ENCODE results near the gene NDUFA9. TPM values are rescaled to one million over a fixed set of nuclear protein-coding genes. Genes with fewer than 3 reads are reported as not detected.
A peak's percentile ranks its signal among the peaks of the same experiment; 100 is the strongest.

The NDUFA9 gene
- 10 to 100 TPM; 29.2 to 54.2 (median 38.1) TPM for total RNA-seq

GRCh38 chr12:4648501-4649357, at the start of gene NDUFA9, which contains the start of gene AKAP3:
Gene NDUFA9 (plus strand): TSS chr12:4649114. CDS start chr12:4649127, 13 bp downstream.
Gene AKAP3 (minus strand): TSS chr12:4649051. CDS start chr12:4638196, 10,855 bp downstream.
- Histone ChIP-seq H3K9me3 (no peaks in the 10 kb centered on the region), H3K4me1 (peaks cover 31% of the 10 kb centered on the region), H3K27me3 (no peaks in the 10 kb centered on the region), H3K36me3 (no peaks in the 10 kb centered on the region), H3K4me3 (peak within 1 kb of the TSS; percentile 88), H3K27ac (peak within 1 kb of the TSS; percentile 91)
- peak; percentile 85 to 86 for DNase-seq (ENCODE audit: low spot score in 2 of 2)
- under 1% methylated on average over 39 of the region's 39 CpGs for WGBS
- TF ChIP-seq POLR2AphosphoS5 (IDR thresholded peaks at IDR 0.05) (peak in 1 of 3 donors; percentile 88), CTCF (IDR thresholded peaks at IDR 0.05) (no peak), POLR2A (IDR thresholded peaks at IDR 0.05) (peak in 1 of 2 donors; percentile 56), EP300 (IDR thresholded peaks at IDR 0.05) (no peak)

GRCh38 chr12:4603421-4603820, 45.5 kb upstream of the NDUFA9 start:
- 74% methylated on average over 7 of the region's 7 CpGs for WGBS
- DNase-seq (ENCODE audit: low spot score in 2 of 2): no peak
- Histone ChIP-seq H3K4me1 (peaks cover 10% of the 10 kb centered on the region), H3K27me3 (no peaks in the 10 kb centered on the region), H3K9me3 (no peaks in the 10 kb centered on the region), H3K27ac (no peak overlapping the region), H3K36me3 (peaks cover 2% of the 10 kb centered on the region), H3K4me3 (no peak overlapping the region)
- TF ChIP-seq EP300 (IDR thresholded peaks at IDR 0.05): no peak
- TF ChIP-seq CTCF (IDR thresholded peaks at IDR 0.05): no peak
- no peak for TF ChIP-seq POLR2A (IDR thresholded peaks at IDR 0.05)
- no peak for TF ChIP-seq POLR2AphosphoS5 (IDR thresholded peaks at IDR 0.05)

GRCh38 chr12:4603946-4604345, 45.0 kb upstream of the NDUFA9 start:
- H3K27me3 ChIP-seq: no peaks in the 10 kb centered on the region
- peaks cover 10% of the 10 kb centered on the region for H3K4me1 ChIP-seq
- 27% methylated on average over 1 of the region's 1 CpG for WGBS
- H3K36me3 ChIP-seq: peaks cover 2% of the 10 kb centered on the region
- no peak for DNase-seq (ENCODE audit: low spot score in 2 of 2)
- H3K4me3 ChIP-seq: no peak overlapping the region
- H3K27ac ChIP-seq: no peak overlapping the region
- no peak for TF ChIP-seq CTCF (IDR thresholded peaks at IDR 0.05)
- no peak for TF ChIP-seq EP300 (IDR thresholded peaks at IDR 0.05)
- no peak for TF ChIP-seq POLR2A (IDR thresholded peaks at IDR 0.05)
- no peak for TF ChIP-seq POLR2AphosphoS5 (IDR thresholded peaks at IDR 0.05)
- H3K9me3 ChIP-seq: no peaks in the 10 kb centered on the region

- Histone ChIP-seq H3K4me1 (peaks cover 10% of the 10 kb centered on the region), H3K4me3 (peak overlapping the region; percentile 64), H3K9me3 (no peaks in the 10 kb centered on the region), H3K27ac (no peak overlapping the region), H3K27me3 (no peaks in the 10 kb centered on the region), H3K36me3 (peaks cover 2% of the 10 kb centered on the region)
- peak; percentile 82 to 89 for DNase-seq (ENCODE audit: low spot score in 2 of 2)
- peak; percentile 75 to 99 for TF ChIP-seq CTCF (IDR thresholded peaks at IDR 0.05)
- TF ChIP-seq POLR2A (IDR thresholded peaks at IDR 0.05): no peak
- TF ChIP-seq POLR2AphosphoS5 (IDR thresholded peaks at IDR 0.05): peak in 1 of 3 donors; percentile 45
- WGBS: under 1% methylated on average over 9 of the region's 25 CpGs
These were observed 44.2 kb upstream of the NDUFA9 start for GRCh38 chr12:4604684-4605193.

GRCh38 chr12:4607056-4607455, 41.9 kb upstream of the NDUFA9 start:
- Histone ChIP-seq H3K36me3 (peaks cover 24% of the 10 kb centered on the region), H3K4me3 (no peak overlapping the region), H3K4me1 (peaks cover 10% of the 10 kb centered on the region), H3K27me3 (no peaks in the 10 kb centered on the region), H3K27ac (no peak overlapping the region), H3K9me3 (no peaks in the 10 kb centered on the region)
- TF ChIP-seq EP300 (IDR thresholded peaks at IDR 0.05): no peak
- TF ChIP-seq POLR2A (IDR thresholded peaks at IDR 0.05): no peak
- TF ChIP-seq CTCF (IDR thresholded peaks at IDR 0.05): no peak
- TF ChIP-seq POLR2AphosphoS5 (IDR thresholded peaks at IDR 0.05): no peak
- 73% methylated on average over 3 of the region's 3 CpGs for WGBS
- DNase-seq (ENCODE audit: low spot score in 2 of 2): no peak

Measured in suprapubic skin (tissue), 4 donors.